T-helper 17 cell (primary cell): ENCODE data around the gene NR6A1. TPM values are rescaled to one million over a fixed set of nuclear protein-coding genes. Genes with fewer than 3 reads are reported as not detected.

ENCODE experiments used
- ATAC-seq: fragments of 150-1000 bp; cut with Tn5 transposase; 2 replicates; pipeline ENCODE4 v1.10.0; 2021; ENCODE audit warnings: mild to moderate bottlenecking, moderate library complexity
- DNase-seq, 3 donors: peaks; one replicate each; pipeline versions ENCODE4 v3.0.0 to v3.0.0-alpha.2; 2020 to 2021
- H3K9me3 ChIP-seq: one replicate; pipeline ENCODE4 v1.7.0; 2013; ENCODE audit warnings: low read length, mild to moderate bottlenecking; ENCODE audit not compliant: control insufficient read depth, poor library complexity, severe bottlenecking
- H3K27ac Mint-ChIP-seq: one replicate; pipeline ENCODE4 v1.8.0; 2022; ENCODE audit warnings: mild to moderate bottlenecking, moderate library complexity, mixed read lengths
- H3K27me3 Mint-ChIP-seq: one replicate; pipeline ENCODE4 v1.8.0; 2022; ENCODE audit warnings: mixed read lengths
- H3K36me3 Mint-ChIP-seq: one replicate; pipeline ENCODE4 v1.8.0; 2022; ENCODE audit warnings: low read depth, mixed read lengths
- H3K4me1 Mint-ChIP-seq: one replicate; pipeline ENCODE4 v1.8.0; 2022; ENCODE audit warnings: mild to moderate bottlenecking, mixed read lengths
- H3K4me3 Mint-ChIP-seq: one replicate; pipeline ENCODE4 v1.8.0; 2022; ENCODE audit warnings: mild to moderate bottlenecking, moderate library complexity, mixed read lengths
- total RNA-seq, 4 donors: library from RNA in 2 of 4; stranded (reverse) in 2 of 4; gene quantifications; one replicate each; pipeline ENCODE4 v1.2.3 and lab custom pipeline; 2022 to 2026

The NR6A1 gene
- total RNA-seq, 2 donors from 2014 or later: 0.08 to 0.22 TPM

DNA sequence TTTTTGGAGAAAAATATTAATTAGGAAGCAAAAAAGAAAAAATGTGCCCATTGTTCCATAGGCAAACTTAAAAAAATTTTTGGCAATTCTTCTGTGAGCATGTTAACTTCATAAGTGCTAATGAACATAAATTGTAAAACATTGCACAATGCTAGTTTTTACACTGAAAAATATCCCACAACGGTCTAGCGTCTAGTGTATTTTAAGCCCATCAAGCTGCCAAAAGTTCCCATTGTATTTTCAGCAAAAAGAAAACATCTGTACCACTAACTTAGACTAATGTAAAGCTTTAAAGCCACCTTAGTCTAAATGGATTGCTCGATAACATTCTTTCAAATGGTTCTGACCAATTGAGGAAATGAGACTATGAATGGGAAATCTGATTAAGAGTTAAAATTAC is 2.8 kb downstream of the NR6A1 start:
- Mint-ChIP-seq H3K4me1 (peaks cover 31% of the 10 kb centered on the region), H3K27ac (no peak overlapping the region), H3K36me3 (peaks cover 7% of the 10 kb centered on the region), H3K4me3 (no peak overlapping the region), H3K27me3 (peaks cover 67% of the 10 kb centered on the region)
- DNase-seq: no peak
- no peaks in the 10 kb centered on the region for H3K9me3 ChIP-seq
- no peak for ATAC-seq

GRCh38 chr9:124767821-124768220 is 3.3 kb downstream of the NR6A1 start:
- Mint-ChIP-seq H3K4me3 (no peak overlapping the region), H3K36me3 (peaks cover 7% of the 10 kb centered on the region), H3K27ac (no peak overlapping the region), H3K27me3 (peaks cover 72% of the 10 kb centered on the region), H3K4me1 (peaks cover 31% of the 10 kb centered on the region)
- no peaks in the 10 kb centered on the region for H3K9me3 ChIP-seq
- DNase-seq: no peak
- ATAC-seq: no peak

GRCh38 chr9:124766815-124767554 is 4.1 kb downstream of the NR6A1 start:
- H3K27ac Mint-ChIP-seq: no peak overlapping the region
- ATAC-seq (no peak), DNase-seq (no peak)
- H3K27me3 Mint-ChIP-seq: peaks cover 74% of the 10 kb centered on the region
- H3K4me1 Mint-ChIP-seq: peaks cover 24% of the 10 kb centered on the region
- no peak overlapping the region for H3K4me3 Mint-ChIP-seq
- H3K9me3 ChIP-seq: no peaks in the 10 kb centered on the region
- H3K36me3 Mint-ChIP-seq: peaks cover 7% of the 10 kb centered on the region

DNA sequence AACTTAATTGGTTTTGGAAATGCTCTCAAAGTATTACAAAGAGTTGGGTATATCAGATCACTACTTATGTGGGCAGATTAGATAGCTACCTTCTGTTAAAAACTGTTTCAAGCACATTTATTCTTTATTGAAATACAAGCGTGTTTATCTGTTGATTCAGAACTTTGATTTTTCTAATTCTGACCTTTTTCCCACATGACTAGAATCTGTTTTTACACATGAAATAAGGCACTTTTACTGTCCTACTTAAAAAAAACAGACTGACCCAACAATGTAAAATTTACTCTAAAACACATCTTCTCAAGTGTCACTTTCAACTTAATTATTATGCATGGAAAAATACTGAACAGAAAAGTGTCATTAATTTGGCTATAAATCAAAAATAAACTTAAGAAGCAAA is 4.8 kb downstream of the NR6A1 start:
- Mint-ChIP-seq H3K27ac (no peak overlapping the region), H3K36me3 (peaks cover 7% of the 10 kb centered on the region), H3K4me3 (no peak overlapping the region), H3K27me3 (peaks cover 79% of the 10 kb centered on the region), H3K4me1 (peaks cover 18% of the 10 kb centered on the region)
- no peak for ATAC-seq
- no peaks in the 10 kb centered on the region for H3K9me3 ChIP-seq
- no peak for DNase-seq

- DNase-seq (no peak), ATAC-seq (no peak)
- H3K9me3 ChIP-seq: no peaks in the 10 kb centered on the region
- Mint-ChIP-seq H3K27me3 (peaks cover 86% of the 10 kb centered on the region), H3K27ac (no peak overlapping the region), H3K36me3 (peaks cover 7% of the 10 kb centered on the region), H3K4me3 (no peak overlapping the region), H3K4me1 (peaks cover 16% of the 10 kb centered on the region)
Observed at GRCh38 chr9:124765439-124765835, 5.7 kb downstream of the NR6A1 start.

- Mint-ChIP-seq H3K27me3 (peaks cover 81% of the 10 kb centered on the region), H3K36me3 (peaks cover 4% of the 10 kb centered on the region), H3K4me1 (peaks cover 12% of the 10 kb centered on the region), H3K27ac (no peak overlapping the region), H3K4me3 (no peak overlapping the region)
- no peak for DNase-seq
- peak; percentile 53 for ATAC-seq
- H3K9me3 ChIP-seq: no peaks in the 10 kb centered on the region
Observed at GRCh38 chr9:124764774-124765438, 6.2 kb downstream of the NR6A1 start.

DNA sequence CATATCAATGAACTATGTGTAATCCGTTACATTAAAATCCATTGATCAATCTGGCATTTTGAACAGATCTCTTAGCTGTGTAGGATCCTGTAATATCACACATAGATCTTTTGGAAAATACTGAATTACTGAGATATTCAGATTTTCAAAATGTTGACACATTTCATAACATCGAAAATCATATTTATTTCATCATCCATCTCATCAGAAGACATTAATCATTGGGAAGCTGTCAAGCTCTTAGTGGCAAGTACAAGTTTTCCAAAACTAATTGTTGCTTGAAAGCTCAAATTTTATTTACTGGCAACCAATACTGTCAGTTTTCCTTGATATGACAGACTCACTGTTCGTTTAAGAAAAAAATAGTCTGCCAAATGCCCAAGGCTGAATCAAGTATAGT is 8.5 kb downstream of the NR6A1 start:
- Mint-ChIP-seq H3K27me3 (peaks cover 85% of the 10 kb centered on the region), H3K4me1 (peaks cover 2% of the 10 kb centered on the region), H3K27ac (no peak overlapping the region), H3K36me3 (peaks cover 2% of the 10 kb centered on the region), H3K4me3 (no peak overlapping the region)
- no peak for ATAC-seq
- DNase-seq: no peak
- no peaks in the 10 kb centered on the region for H3K9me3 ChIP-seq

GRCh38 chr9:124761710-124762109 is 9.4 kb downstream of the NR6A1 start:
- Mint-ChIP-seq H3K27ac (no peak overlapping the region), H3K36me3 (peaks cover under 1% of the 10 kb centered on the region), H3K4me1 (peaks cover under 1% of the 10 kb centered on the region), H3K27me3 (peaks cover 89% of the 10 kb centered on the region), H3K4me3 (no peak overlapping the region)
- no peak for DNase-seq
- ATAC-seq: no peak
- H3K9me3 ChIP-seq: no peaks in the 10 kb centered on the region

GRCh38 chr9:124761196-124761595 is 9.9 kb downstream of the NR6A1 start:
- Mint-ChIP-seq H3K36me3 (no peaks in the 10 kb centered on the region), H3K27me3 (peaks cover 89% of the 10 kb centered on the region), H3K27ac (no peak overlapping the region), H3K4me3 (no peak overlapping the region), H3K4me1 (no peaks in the 10 kb centered on the region)
- H3K9me3 ChIP-seq: no peaks in the 10 kb centered on the region
- DNase-seq (no peak), ATAC-seq (no peak)

- H3K9me3 ChIP-seq: no peaks in the 10 kb centered on the region
- ATAC-seq: no peak
- H3K27me3 Mint-ChIP-seq: peaks cover 89% of the 10 kb centered on the region
- no peak overlapping the region for H3K27ac Mint-ChIP-seq
- H3K4me3 Mint-ChIP-seq: no peak overlapping the region
- no peaks in the 10 kb centered on the region for H3K36me3 Mint-ChIP-seq
- DNase-seq: no peak
- no peaks in the 10 kb centered on the region for H3K4me1 Mint-ChIP-seq
Observed at GRCh38 chr9:124760719-124761118, 10.4 kb downstream of the NR6A1 start.

- peaks cover 88% of the 10 kb centered on the region for H3K27me3 Mint-ChIP-seq
- H3K27ac Mint-ChIP-seq: no peak overlapping the region
- H3K4me1 Mint-ChIP-seq: no peaks in the 10 kb centered on the region
- ATAC-seq (no peak), DNase-seq (no peak)
- peaks cover 2% of the 10 kb centered on the region for H3K36me3 Mint-ChIP-seq
- H3K9me3 ChIP-seq: no peaks in the 10 kb centered on the region
- H3K4me3 Mint-ChIP-seq: no peak overlapping the region
Observed at GRCh38 chr9:124759327-124759726, 11.8 kb downstream of the NR6A1 start.

GRCh38 chr9:124758691-124759090 is 12.4 kb downstream of the NR6A1 start:
- no peaks in the 10 kb centered on the region for H3K9me3 ChIP-seq
- no peak for ATAC-seq
- no peaks in the 10 kb centered on the region for H3K4me1 Mint-ChIP-seq
- peaks cover 2% of the 10 kb centered on the region for H3K36me3 Mint-ChIP-seq
- peaks cover 88% of the 10 kb centered on the region for H3K27me3 Mint-ChIP-seq
- DNase-seq: no peak
- no peak overlapping the region for H3K27ac Mint-ChIP-seq
- no peak overlapping the region for H3K4me3 Mint-ChIP-seq

DNA sequence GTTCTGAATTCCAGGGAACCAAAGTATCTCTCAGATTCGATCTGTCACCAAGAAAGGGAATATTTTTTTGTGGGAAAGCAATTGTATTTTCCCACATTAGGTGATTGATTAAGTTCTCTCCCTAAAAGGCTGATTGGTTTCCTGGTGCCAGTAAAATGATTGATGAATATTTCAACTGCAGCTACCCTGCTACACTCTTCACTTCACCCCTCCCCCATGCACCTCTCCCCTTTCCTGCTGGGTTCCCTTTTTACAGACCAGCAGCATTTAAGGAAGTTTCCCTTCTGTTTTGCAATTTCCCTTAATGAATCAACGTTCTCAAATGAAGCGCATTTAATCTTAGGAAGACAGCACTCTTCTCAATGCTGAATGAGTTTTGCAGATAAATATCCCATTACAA is 13.1 kb downstream of the NR6A1 start:
- Mint-ChIP-seq H3K36me3 (peaks cover 2% of the 10 kb centered on the region), H3K4me3 (no peak overlapping the region), H3K27me3 (peaks cover 85% of the 10 kb centered on the region), H3K4me1 (no peaks in the 10 kb centered on the region), H3K27ac (no peak overlapping the region)
- DNase-seq (no peak), ATAC-seq (no peak)
- H3K9me3 ChIP-seq: no peaks in the 10 kb centered on the region

GRCh38 chr9:124757616-124758015 is 13.5 kb downstream of the NR6A1 start:
- H3K27me3 Mint-ChIP-seq: peaks cover 84% of the 10 kb centered on the region
- H3K4me1 Mint-ChIP-seq: no peaks in the 10 kb centered on the region
- no peak for ATAC-seq
- no peak overlapping the region for H3K4me3 Mint-ChIP-seq
- DNase-seq: no peak
- no peak overlapping the region for H3K27ac Mint-ChIP-seq
- peaks cover 2% of the 10 kb centered on the region for H3K36me3 Mint-ChIP-seq
- H3K9me3 ChIP-seq: no peaks in the 10 kb centered on the region
